Mammary microvascular endothelial cell (primary cell): Measurements from ENCODE around the gene RNF169. TPM values are rescaled to one million over a fixed set of nuclear protein-coding genes. Genes with fewer than 3 reads are reported as not detected.

Source experiments
- total RNA-seq: library from RNA; depleted of rRNA; stranded (reverse); fragments of >200 nt; gene quantifications from 2 replicates; pipeline ENCODE4 v1.2.3, GENCODE V29; 2015

RNF169 gene, protein sequence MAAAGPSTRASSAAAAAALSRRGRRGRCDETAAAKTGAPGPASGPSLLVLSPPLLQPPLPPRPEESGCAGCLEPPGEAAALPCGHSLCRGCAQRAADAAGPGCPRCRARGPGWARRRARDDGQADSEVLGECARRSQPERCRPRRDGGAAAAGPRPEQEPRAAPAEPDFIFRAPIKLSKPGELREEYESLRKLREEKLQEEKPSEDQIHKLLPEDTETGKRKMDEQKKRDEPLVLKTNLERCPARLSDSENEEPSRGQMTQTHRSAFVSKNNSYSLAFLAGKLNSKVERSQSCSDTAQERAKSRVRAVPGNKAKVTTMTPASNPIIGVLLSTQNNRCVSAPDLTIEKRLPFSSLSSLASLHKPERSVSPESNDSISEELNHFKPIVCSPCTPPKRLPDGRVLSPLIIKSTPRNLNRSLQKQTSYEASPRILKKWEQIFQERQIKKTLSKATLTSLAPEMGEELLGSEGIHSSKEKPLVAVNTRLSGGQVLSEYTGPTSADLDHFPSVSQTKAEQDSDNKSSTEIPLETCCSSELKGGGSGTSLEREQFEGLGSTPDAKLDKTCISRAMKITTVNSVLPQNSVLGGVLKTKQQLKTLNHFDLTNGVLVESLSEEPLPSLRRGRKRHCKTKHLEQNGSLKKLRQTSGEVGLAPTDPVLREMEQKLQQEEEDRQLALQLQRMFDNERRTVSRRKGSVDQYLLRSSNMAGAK
- total RNA-seq, result 19.4 and 20.0 TPM in 2 replicates

DNA sequence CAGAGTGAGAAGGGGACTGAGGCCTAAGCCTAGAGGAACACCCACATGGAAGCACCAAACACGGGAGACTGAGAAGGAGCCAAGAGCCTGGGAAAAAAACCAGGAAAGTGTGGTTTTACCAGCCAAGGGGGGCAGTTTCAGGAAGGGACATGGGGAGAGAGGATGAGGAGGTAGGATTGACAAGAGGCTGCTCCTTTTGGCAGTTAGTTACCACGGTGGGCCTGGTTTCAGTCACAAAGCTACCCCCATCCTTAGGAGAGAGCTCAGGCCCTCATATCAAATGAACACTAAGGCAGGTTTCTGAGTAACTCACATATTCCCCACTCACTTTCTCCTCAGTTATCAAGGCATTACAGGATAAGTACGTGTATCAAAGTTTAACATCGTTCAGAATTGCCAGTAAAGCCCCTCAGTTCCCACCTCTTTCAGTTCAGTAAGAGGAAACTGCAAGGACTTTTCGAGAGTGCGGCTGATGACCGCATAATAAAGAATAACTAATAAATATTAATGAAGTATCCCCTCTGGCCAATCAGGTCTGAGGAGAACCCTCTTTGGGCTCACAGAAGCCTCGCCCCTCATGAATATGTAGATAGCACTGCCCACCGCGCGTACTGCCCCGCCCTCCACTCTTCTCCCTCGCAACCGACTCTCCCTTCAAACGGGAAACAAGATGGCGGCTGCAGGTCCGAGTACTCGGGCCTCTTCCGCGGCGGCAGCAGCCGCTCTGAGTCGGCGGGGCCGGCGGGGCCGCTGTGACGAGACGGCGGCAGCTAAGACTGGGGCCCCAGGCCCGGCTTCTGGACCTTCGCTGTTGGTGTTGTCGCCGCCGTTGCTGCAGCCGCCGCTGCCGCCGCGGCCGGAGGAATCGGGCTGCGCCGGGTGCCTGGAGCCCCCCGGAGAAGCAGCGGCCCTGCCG lies at the start of gene RNF169:
Gene RNF169 (plus strand): TSS at position 639 of the 916 bp plus-strand sequence. CDS start 32 bp downstream, at position 671.

DNA sequence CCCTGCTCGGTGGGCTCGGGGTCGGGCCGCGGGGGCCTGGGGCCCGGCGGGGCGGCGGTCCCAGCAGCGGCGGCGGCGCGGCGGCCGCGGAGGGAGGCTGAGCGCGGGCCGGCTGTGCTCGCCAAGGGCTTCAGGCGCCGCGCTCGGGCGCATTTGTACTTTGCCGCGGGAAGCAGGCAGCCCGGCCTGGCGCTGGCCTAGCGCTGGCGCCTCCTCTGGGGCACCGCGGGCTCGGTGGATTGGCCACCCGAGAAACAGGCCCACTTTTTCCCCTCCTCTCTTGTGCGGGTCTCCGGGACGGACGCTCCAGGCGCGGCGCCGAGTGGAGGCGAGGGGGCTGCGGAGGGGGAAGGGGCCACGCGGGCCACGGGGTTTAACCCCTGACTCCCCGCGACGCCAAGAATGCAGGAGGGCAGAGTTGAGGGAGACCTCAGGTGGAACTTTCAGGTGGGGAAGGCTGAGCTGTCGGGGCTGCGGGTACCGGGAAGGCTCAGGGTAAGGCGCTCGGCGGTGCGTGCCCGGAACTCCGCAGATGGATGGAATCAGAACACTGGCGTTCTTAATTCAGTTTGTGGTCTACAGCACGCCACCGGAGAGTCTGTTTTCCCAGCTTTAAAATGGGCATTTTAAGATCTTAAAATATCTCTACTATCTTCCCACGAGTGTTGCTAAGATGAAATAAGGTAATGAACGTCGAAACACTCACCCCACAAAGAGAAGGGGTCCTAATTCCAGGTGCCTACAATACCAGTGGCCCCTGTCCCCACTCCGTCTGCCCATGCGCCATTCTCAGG lies 17.2 kb upstream of the RNF169 start, which contains the start of gene CHRDL2:
Gene CHRDL2 (minus strand): TSS at position 126 of the 794 bp plus-strand sequence. CDS start 538 bp downstream, outside the sequence.

Other genes starting within 250 kb of the RNF169 start
- gene POLD3, start 156.3 kb upstream of the RNF169 start, total RNA-seq, result 11.9 and 12.6 TPM in 2 replicates
- gene CHRDL2, start 17.4 kb upstream of the RNF169 start, total RNA-seq, result not detected in 2 replicates
- gene XRRA1, start 200.2 kb downstream of the RNF169 start, total RNA-seq, result 3.2 and 4.7 TPM in 2 replicates
- 30.4 and 43.7 TPM in 2 replicates for gene SPCS2, start 200.4 kb downstream of the RNF169 start, total RNA-seq
- gene NEU3, start 240.1 kb downstream of the RNF169 start, total RNA-seq, result 3.0 and 3.5 TPM in 2 replicates